Muscle of leg (tissue), 11 donors: ENCODE measurements around the gene TBXAS1. TPM values are rescaled to one million over a fixed set of nuclear protein-coding genes. Genes with fewer than 3 reads are reported as not detected.

Experiments
- DNase-seq: peaks from one replicate; pipeline ENCODE4 v3.0.0; 2013
- H3K27ac ChIP-seq: one replicate; pipeline ENCODE4 v1.5.1; 2013; ENCODE audit warnings: mild to moderate bottlenecking, low read length, control low read depth
- H3K27me3 ChIP-seq: one replicate; pipeline ENCODE4 v1.6.1; 2013; ENCODE audit warnings: low read length; ENCODE audit not compliant: control insufficient read depth, insufficient read depth
- H3K36me3 ChIP-seq: one replicate; pipeline ENCODE4 v1.6.1; 2013; ENCODE audit warnings: low read length; ENCODE audit not compliant: control insufficient read depth, insufficient read depth
- H3K4me1 ChIP-seq: one replicate; pipeline ENCODE4 v1.6.1; 2013; ENCODE audit warnings: low read length; ENCODE audit not compliant: control insufficient read depth, insufficient read depth
- H3K4me3 ChIP-seq: one replicate; pipeline ENCODE4 v1.5.1; 2013; ENCODE audit warnings: low read length, control low read depth
- H3K9me3 ChIP-seq: replicated peaks from 2 replicates; pipeline ENCODE4 v1.6.1; 2013; ENCODE audit warnings: low read depth, low read length; ENCODE audit not compliant: control insufficient read depth
- WGBS: methylation state at CpG from one replicate; pipeline ENCODE4 v1.1.5; 2013; ENCODE audit warnings: missing lambda C conversion rate; ENCODE audit not compliant: insufficient coverage; 5-methylcytosine and 5-hydroxymethylcytosine counted together
- polyA plus RNA-seq, 8 donors: library from polyadenylated mRNA; unstranded; fragments of 120-200 nt; gene quantifications; one replicate each; pipeline versions ENCODE4 v1.2.1 to v1.2.3, GENCODE V29; 2013; ENCODE audit warnings: inconsistent platforms in 1 of 8, low replicate concordance in 1 of 8; ENCODE audit not compliant: insufficient read length in 8 of 8, insufficient read depth in 1 of 8
- total RNA-seq: library from RNA; stranded (reverse); fragments of 120-200 nt; gene quantifications from one replicate; pipeline ENCODE4 v1.2.4, GENCODE V29; 2013

TBXAS1 gene
- total and polyA plus RNA-seq, 9 donors, result 2.6 to 4.5 (median 3.4) TPM

DNA sequence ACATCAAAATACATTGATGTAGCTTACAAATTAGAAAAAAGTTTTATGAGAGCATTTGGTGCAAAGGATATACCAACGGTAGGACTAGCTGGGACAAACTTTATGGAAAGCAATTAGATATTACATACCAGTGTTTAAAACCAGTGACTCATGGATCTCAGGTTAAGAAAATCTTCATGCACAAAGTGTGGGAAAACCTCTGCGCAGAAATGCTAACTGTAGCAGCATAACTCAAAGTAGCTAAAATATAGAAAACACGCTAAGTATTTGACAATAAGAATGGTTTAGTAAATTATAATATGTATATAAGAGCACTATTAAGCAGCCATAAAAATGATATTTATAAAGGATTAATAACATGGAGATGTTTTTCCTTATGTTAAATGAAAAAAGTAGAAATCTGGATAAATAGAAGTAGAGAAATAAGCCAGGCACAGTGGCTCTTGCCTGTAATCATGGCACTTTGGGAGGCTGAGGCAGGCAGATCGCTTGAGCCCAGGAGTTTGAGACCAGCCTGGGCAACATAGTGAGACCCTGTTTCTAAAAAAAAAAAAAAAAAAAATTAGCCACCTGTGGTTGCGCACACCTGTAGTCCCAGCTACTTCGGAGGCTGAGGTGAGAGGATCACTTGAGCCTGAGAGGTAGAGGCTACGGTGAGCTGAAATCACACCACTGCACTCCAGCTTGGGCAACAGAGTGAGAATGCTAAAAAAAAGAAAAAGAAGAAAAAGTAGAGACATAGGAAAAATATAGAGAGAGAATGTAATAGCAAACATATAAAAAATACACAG, 37.2 kb downstream of the TBXAS1 start:
- 100% methylated on average over 1 of the region's 7 CpGs for WGBS
- H3K4me3 ChIP-seq, result no peak overlapping the region
- DNase-seq, result no peak
- H3K9me3 ChIP-seq, result no peaks in the 10 kb centered on the region
- no peaks in the 10 kb centered on the region for H3K27me3 ChIP-seq
- H3K27ac ChIP-seq, result no peak overlapping the region
- no peaks in the 10 kb centered on the region for H3K4me1 ChIP-seq
- no peaks in the 10 kb centered on the region for H3K36me3 ChIP-seq

- 88% methylated on average over 3 of the region's 8 CpGs for WGBS
- Histone ChIP-seq H3K27ac (no peak overlapping the region), H3K36me3 (no peaks in the 10 kb centered on the region), H3K4me1 (peaks cover 4% of the 10 kb centered on the region), H3K4me3 (no peak overlapping the region), H3K27me3 (no peaks in the 10 kb centered on the region), H3K9me3 (no peaks in the 10 kb centered on the region)
- no peak for DNase-seq
These were observed 38.8 kb downstream of the TBXAS1 start for GRCh38 chr7:139867847-139868246.

GRCh38 chr7:139869886-139870285, 40.8 kb downstream of the TBXAS1 start:
- no peak overlapping the region for H3K4me3 ChIP-seq
- DNase-seq, result peak; percentile 39
- H3K9me3 ChIP-seq, result no peaks in the 10 kb centered on the region
- H3K4me1 ChIP-seq, result peaks cover 4% of the 10 kb centered on the region
- 80% methylated on average over 2 of the region's 2 CpGs for WGBS
- H3K36me3 ChIP-seq, result no peaks in the 10 kb centered on the region
- H3K27me3 ChIP-seq, result no peaks in the 10 kb centered on the region
- no peak overlapping the region for H3K27ac ChIP-seq

GRCh38 chr7:139870380-139870779, 41.3 kb downstream of the TBXAS1 start:
- no peaks in the 10 kb centered on the region for H3K9me3 ChIP-seq
- H3K27me3 ChIP-seq, result no peaks in the 10 kb centered on the region
- no peak overlapping the region for H3K4me3 ChIP-seq
- peaks cover 4% of the 10 kb centered on the region for H3K4me1 ChIP-seq
- DNase-seq, result no peak
- no peaks in the 10 kb centered on the region for H3K36me3 ChIP-seq
- H3K27ac ChIP-seq, result no peak overlapping the region
- 86% methylated on average over 2 of the region's 7 CpGs for WGBS

DNA sequence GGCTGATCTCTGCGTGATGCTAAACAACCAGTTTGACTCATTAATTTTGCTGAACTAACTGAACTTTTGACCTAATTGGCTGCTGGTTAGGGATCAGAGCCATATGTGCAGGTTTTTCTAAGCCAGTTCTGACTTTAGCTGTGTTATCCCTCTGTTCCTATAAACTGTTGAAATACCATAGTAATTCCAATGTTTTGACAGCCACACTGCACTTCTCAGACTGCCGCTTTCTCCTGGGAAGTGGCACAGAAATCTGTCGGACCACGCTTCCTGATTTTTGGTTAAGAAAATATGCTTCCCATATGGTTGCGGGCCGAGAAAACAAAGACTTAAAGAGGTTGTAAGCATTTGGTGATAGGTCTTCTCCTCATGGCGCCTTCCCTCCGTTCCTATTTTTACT, 42.3 kb downstream of the TBXAS1 start:
- no peak overlapping the region for H3K27ac ChIP-seq
- no peaks in the 10 kb centered on the region for H3K36me3 ChIP-seq
- no peaks in the 10 kb centered on the region for H3K9me3 ChIP-seq
- WGBS, result no CpG with 5 or more reads among the region's 8 CpGs
- peaks cover 4% of the 10 kb centered on the region for H3K4me1 ChIP-seq
- peak; percentile 40 for DNase-seq
- H3K27me3 ChIP-seq, result no peaks in the 10 kb centered on the region
- H3K4me3 ChIP-seq, result no peak overlapping the region

- no peak overlapping the region for H3K27ac ChIP-seq
- peaks cover 4% of the 10 kb centered on the region for H3K4me1 ChIP-seq
- no peaks in the 10 kb centered on the region for H3K36me3 ChIP-seq
- WGBS, result no CpG with 5 or more reads among the region's 2 CpGs
- no peak for DNase-seq
- H3K27me3 ChIP-seq, result no peaks in the 10 kb centered on the region
- no peaks in the 10 kb centered on the region for H3K9me3 ChIP-seq
- H3K4me3 ChIP-seq, result no peak overlapping the region
These were observed 42.8 kb downstream of the TBXAS1 start for GRCh38 chr7:139871820-139872219.

DNA sequence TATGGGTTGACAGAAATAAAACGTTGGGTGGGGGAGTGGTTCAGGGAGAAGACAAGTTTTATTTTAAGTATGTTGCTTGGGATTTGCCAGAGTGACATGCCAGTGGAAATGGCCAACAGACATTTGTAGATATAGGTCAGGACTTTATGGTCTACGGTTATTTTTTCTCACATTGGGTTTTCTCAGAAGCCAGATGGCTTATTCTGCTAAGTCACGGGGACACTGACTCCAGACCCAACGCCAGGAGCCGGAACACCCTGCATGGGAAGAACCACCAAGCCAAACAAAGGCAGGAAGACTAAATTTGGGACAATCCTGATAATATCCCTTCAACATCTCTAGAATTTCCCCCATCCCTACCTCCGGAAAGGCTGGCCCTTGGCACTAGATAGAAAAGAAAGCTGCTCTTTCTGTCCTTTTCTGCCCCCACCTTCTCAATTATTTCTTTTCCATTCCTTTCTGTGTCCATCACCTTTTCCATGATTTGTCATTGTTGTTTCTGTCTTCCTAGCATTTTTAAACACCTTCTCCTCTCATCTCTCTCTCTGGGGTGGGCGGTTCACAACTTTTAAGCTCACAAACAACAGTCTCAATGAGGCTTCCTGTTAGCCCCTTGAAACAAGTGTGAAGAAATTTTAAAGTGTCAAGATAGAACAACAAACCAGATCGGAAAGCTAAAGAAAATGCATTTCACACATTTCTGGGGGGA, 44.7 kb downstream of the TBXAS1 start:
- Histone ChIP-seq H3K4me3 (no peak overlapping the region), H3K4me1 (peaks cover 4% of the 10 kb centered on the region), H3K27ac (peak overlapping the region; percentile 6), H3K9me3 (no peaks in the 10 kb centered on the region), H3K27me3 (no peaks in the 10 kb centered on the region), H3K36me3 (no peaks in the 10 kb centered on the region)
- WGBS, result 90% methylated on average over 7 of the region's 8 CpGs
- no peak for DNase-seq

DNA sequence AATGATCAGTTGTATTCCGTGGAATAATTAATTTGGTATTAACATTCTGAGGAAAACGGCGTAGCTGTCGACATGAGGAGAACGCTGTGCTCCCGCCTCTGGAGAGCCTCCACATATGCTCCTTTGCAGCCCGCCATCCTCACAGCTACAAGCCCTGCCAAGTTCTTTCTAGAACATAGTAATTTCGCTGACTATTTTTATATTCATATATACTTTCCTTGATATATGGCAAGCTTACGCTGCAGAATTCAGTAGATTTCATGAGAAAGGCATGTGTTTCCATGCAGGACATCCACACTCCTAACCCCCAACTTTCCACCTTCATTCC, 45.2 kb downstream of the TBXAS1 start:
- WGBS, result 66% methylated on average over 7 of the region's 9 CpGs
- no peaks in the 10 kb centered on the region for H3K27me3 ChIP-seq
- H3K4me3 ChIP-seq, result no peak overlapping the region
- H3K36me3 ChIP-seq, result no peaks in the 10 kb centered on the region
- no peak for DNase-seq
- H3K9me3 ChIP-seq, result no peaks in the 10 kb centered on the region
- H3K27ac ChIP-seq, result no peak overlapping the region
- H3K4me1 ChIP-seq, result peaks cover 4% of the 10 kb centered on the region

GRCh38 chr7:139875821-139876241, 46.8 kb downstream of the TBXAS1 start:
- WGBS, result 59% methylated on average over 5 of the region's 7 CpGs
- Histone ChIP-seq H3K27me3 (no peaks in the 10 kb centered on the region), H3K9me3 (no peaks in the 10 kb centered on the region), H3K36me3 (no peaks in the 10 kb centered on the region), H3K27ac (no peak overlapping the region), H3K4me1 (peaks cover 4% of the 10 kb centered on the region), H3K4me3 (no peak overlapping the region)
- DNase-seq, result no peak

DNA sequence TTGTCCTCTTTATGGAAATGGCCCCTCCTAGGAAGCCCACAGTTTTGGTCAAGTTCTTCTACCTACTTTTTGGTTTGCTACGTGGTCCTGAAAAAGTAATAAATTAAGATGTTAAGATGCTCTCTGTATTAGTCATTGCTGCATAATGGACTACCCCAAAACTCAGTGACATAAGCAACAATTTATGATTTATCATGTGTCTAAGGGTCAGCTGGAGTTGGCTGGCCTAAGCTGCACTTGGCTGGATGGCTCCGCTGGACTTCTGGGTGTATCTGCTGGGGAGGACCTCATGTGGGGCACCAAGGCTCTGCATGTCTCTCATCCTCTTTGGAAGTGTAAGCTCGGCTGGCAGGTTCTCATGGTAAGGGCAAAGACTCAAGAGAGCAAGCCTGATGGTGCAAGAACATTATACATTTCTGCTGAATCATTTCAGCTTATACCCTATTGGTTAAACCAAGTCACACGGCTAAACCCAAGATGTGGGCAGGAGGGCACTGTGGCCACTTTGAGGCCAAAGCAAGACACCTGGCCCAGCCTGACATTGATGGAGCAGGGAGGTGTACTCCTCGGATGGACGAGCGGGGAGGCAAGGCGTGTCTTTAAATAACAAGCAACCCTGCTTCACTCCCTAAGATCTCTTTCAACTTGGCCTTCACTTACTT, 47.7 kb downstream of the TBXAS1 start:
- H3K27me3 ChIP-seq, result no peaks in the 10 kb centered on the region
- no peak for DNase-seq
- no peak overlapping the region for H3K27ac ChIP-seq
- no peaks in the 10 kb centered on the region for H3K4me1 ChIP-seq
- H3K9me3 ChIP-seq, result no peaks in the 10 kb centered on the region
- H3K36me3 ChIP-seq, result no peaks in the 10 kb centered on the region
- WGBS, result 94% methylated on average over 6 of the region's 8 CpGs
- no peak overlapping the region for H3K4me3 ChIP-seq
